ENCODE data around the gene KIAA0232. TPM values are rescaled to one million over a fixed set of nuclear protein-coding genes. Genes with fewer than 3 reads are reported as not detected.
A peak's percentile ranks its signal among the peaks of the same experiment; 100 is the strongest.

Gene KIAA0232
- total and polyA plus RNA-seq, 9 of the 15 experiments (the other 6 are each of a cell fraction or from before 2014, with no cell fraction given), result 3.5 to 17.4 (median 13.0) TPM

DNA sequence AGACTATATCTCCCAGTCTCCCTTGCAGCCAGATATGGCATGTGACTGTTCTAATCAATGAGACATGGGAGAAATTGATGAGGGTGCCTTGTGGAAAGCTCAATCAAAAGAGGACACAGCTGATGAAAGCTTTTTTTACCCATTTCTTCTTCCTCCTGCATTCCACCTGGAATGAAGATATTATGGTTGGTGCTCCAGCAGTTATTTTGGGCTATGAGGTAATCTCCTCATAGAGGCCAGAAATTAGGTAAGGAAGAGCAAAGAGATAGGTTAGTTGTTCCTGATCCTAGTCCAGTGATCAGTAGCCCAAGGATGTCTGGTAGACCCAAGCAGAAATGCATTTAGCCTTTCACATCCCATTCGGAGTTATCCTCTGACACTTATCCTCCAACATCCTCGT, 16.8 kb upstream of the KIAA0232 start (continued):
- TF ChIP-seq THRAP3 (IDR thresholded peaks at IDR 0.05; ENCODE audit: borderline replicate concordance) (no peak), RCOR1 (IDR thresholded peaks at IDR 0.05; ENCODE audit: borderline replicate concordance in 1 of 2, low read depth in 2 of 2, low read length in 2 of 2) (peak in 1 of 2 experiments; percentile 52; a peak in 1 of 4 replicates), ADNP (tag; IDR thresholded peaks at IDR 0.05) (peak; percentile 80; the same call in 1 of the 2 replicates), ZFP1 (CRISPR knock-in tag; IDR thresholded peaks at IDR 0.05) (no peak), HDAC2 (IDR thresholded peaks at IDR 0.05) (peak; percentile 47; the same call in 1 of the 2 replicates), HNRNPUL1 (IDR thresholded peaks at IDR 0.05; ENCODE audit: low read length) (no peak), NUFIP1 (IDR thresholded peaks at IDR 0.05; ENCODE audit: partially characterized antibody) (no peak), PRPF4 (IDR thresholded peaks at IDR 0.05; ENCODE audit: insufficient read depth, low read depth, low read length, poor library complexity, severe bottlenecking) (no peak), XRCC5 (IDR thresholded peaks at IDR 0.05; ENCODE audit: low read depth, low read length) (no peak), KDM1A (IDR thresholded peaks at IDR 0.05) (peak; percentile 72 to 80; a peak in 3 of 4 replicates), MEF2A (IDR thresholded peaks at IDR 0.05; ENCODE audit: control insufficient read depth, low read depth, low read length) (0 out of 2 replicates have a peak, but pooled peaks have one; percentile 20)
- TF ChIP-seq, protein P1, sequence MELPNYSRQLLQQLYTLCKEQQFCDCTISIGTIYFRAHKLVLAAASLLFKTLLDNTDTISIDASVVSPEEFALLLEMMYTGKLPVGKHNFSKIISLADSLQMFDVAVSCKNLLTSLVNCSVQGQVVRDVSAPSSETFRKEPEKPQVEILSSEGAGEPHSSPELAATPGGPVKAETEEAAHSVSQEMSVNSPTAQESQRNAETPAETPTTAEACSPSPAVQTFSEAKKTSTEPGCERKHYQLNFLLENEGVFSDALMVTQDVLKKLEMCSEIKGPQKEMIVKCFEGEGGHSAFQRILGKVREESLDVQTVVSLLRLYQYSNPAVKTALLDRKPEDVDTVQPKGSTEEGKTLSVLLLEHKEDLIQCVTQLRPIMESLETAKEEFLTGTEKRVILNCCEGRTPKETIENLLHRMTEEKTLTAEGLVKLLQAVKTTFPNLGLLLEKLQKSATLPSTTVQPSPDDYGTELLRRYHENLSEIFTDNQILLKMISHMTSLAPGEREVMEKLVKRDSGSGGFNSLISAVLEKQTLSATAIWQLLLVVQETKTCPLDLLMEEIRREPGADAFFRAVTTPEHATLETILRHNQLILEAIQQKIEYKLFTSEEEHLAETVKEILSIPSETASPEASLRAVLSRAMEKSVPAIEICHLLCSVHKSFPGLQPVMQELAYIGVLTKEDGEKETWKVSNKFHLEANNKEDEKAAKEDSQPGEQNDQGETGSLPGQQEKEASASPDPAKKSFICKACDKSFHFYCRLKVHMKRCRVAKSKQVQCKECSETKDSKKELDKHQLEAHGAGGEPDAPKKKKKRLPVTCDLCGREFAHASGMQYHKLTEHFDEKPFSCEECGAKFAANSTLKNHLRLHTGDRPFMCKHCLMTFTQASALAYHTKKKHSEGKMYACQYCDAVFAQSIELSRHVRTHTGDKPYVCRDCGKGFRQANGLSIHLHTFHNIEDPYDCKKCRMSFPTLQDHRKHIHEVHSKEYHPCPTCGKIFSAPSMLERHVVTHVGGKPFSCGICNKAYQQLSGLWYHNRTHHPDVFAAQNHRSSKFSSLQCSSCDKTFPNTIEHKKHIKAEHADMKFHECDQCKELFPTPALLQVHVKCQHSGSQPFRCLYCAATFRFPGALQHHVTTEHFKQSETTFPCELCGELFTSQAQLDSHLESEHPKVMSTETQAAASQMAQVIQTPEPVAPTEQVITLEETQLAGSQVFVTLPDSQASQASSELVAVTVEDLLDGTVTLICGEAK (IDR thresholded peaks at IDR 0.05), result no peak
- TF ChIP-seq, protein P1 (CRISPR knock-in tag; IDR thresholded peaks at IDR 0.05), result no peak

All from K562 (cell line).